OCI-LY3 (cell line): ENCODE measurements around the gene INSC.

ENCODE experiments used
- H2AFZ ChIP-seq: fragments of 200-600, 300-600 bp; shearing (Covaris generic); 2 replicates; pipeline ENCODE4 v1.6.0; 2014; ENCODE audit warnings: antibody characterized with exemption, low read depth, low read length
- H3K27ac ChIP-seq: fragments of 200-600, 300-600 bp; sonication (generic); 2 replicates; pipeline ENCODE4 v1.5.1; 2014; ENCODE audit warnings: mild to moderate bottlenecking, low read length, moderate library complexity, mixed read lengths
- H3K27me3 ChIP-seq: fragments of 200-600, 300-600 bp; sonication (generic); 2 replicates; pipeline ENCODE4 v1.6.1; 2014; ENCODE audit warnings: low read depth, low read length, mixed read lengths
- H3K36me3 ChIP-seq: fragments of 200-600, 300-600 bp; sonication (generic); replicated peaks from 2 replicates; pipeline ENCODE3; 2014; ENCODE audit warnings: low read depth, low read length, mixed read lengths
- H3K4me1 ChIP-seq: fragments of 300-600, 200-600 bp; sonication (generic); 2 replicates; pipeline ENCODE4 v1.6.1; 2014; ENCODE audit warnings: low read length, mixed read lengths
- H3K4me2 ChIP-seq: fragments of 200-600, 300-600 bp; sonication (generic); 2 replicates; pipeline ENCODE4 v1.6.1; 2014; ENCODE audit warnings: low read length, mixed read lengths
- H3K4me3 ChIP-seq: fragments of 300-600, 200-600 bp; sonication (generic); 2 replicates; pipeline ENCODE4 v1.5.1; 2014; ENCODE audit warnings: antibody characterized with exemption, mild to moderate bottlenecking, low read length, moderate library complexity
- H3K79me2 ChIP-seq: fragments of 300-600, 200-600 bp; shearing (Covaris generic); 2 replicates; pipeline ENCODE4 v1.6.1; 2014; ENCODE audit warnings: mild to moderate bottlenecking, low read length, mixed read lengths
- H3K9ac ChIP-seq: fragments of 300-600, 200-600 bp; shearing (Covaris generic); 2 replicates; pipeline ENCODE4 v1.6.0; 2014; ENCODE audit warnings: mild to moderate bottlenecking, low read length, moderate library complexity
- H3K9me3 ChIP-seq: fragments of 200-600, 300-600 bp; shearing (Covaris generic); 2 replicates; pipeline ENCODE4 v1.6.1; 2014; ENCODE audit warnings: low read length, mixed read lengths; ENCODE audit not compliant: insufficient read depth
- H4K20me1 ChIP-seq: fragments of 200-600, 300-600 bp; sonication (generic); 2 replicates; pipeline ENCODE4 v1.6.1; 2016; ENCODE audit warnings: low read length, mixed read lengths; ENCODE audit not compliant: insufficient read depth
- EZH2phosphoT487 ChIP-seq: fragments of 200-600 bp; shearing (Covaris generic); IDR thresholded peaks from 2 replicates; pipeline ENCODE4 v1.6.1; 2018; ENCODE audit warnings: antibody characterized with exemption, mixed run types, low read depth
- TF ChIP-seq, protein P1 (sequence below): fragments of 200-600, 300-600 bp; sonication (generic); IDR thresholded peaks from 2 replicates; pipeline ENCODE4 v1.5.1; 2014; ENCODE audit warnings: antibody characterized with exemption, low read length, low read depth

The INSC gene

DNA sequence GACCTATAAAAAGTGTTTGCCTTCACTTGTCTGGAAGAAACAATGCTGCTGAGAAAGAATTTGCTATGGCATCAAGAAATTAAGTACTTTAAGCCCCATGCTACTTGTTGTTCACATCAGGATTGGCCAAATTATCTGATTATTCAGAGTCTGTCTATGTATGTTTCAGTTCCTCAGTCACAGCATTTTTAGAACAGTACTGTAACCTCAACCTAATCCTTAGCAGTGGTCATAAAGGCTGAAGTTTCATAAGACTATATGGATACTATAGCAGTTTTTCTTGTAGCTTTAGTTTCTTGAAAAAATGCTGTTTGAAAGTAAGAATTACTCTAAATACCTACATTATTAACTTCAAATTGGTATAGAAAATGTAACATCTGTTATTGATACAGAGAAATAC is 153.9 kb downstream of the INSC start:
- H3K27ac ChIP-seq: no peak overlapping the region
- TF ChIP-seq, protein P1, sequence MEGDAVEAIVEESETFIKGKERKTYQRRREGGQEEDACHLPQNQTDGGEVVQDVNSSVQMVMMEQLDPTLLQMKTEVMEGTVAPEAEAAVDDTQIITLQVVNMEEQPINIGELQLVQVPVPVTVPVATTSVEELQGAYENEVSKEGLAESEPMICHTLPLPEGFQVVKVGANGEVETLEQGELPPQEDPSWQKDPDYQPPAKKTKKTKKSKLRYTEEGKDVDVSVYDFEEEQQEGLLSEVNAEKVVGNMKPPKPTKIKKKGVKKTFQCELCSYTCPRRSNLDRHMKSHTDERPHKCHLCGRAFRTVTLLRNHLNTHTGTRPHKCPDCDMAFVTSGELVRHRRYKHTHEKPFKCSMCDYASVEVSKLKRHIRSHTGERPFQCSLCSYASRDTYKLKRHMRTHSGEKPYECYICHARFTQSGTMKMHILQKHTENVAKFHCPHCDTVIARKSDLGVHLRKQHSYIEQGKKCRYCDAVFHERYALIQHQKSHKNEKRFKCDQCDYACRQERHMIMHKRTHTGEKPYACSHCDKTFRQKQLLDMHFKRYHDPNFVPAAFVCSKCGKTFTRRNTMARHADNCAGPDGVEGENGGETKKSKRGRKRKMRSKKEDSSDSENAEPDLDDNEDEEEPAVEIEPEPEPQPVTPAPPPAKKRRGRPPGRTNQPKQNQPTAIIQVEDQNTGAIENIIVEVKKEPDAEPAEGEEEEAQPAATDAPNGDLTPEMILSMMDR: no peak
- TF ChIP-seq EZH2phosphoT487: no peak

DNA sequence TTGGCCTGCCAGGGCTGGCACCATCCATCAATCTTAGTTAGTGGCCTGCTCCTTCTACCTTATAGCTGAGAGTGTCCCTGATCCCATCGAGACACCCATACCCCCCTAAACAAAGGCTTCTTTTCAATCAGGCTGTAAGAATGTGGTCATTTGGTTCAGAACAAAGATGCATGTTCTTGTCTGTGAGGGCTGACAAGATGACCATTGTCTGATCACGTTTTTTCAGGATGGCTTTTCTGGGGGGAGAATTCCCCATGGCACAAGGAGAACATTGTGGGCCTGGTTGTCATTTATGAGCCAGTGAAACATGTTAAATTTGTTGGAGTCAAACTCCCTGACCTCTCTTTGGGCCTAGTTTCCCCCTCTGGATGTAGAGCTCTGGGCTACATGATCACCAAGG is 160.4 kb downstream of the INSC start:
- TF ChIP-seq, protein P1: no peak
- no peak for TF ChIP-seq EZH2phosphoT487

More for the DNA sequence above, 153.9 kb downstream of the INSC start:
- Histone ChIP-seq H4K20me1 (no peaks in the 10 kb centered on the region), H3K27me3 (no peaks in the 10 kb centered on the region), H3K4me2 (no peak overlapping the region), H3K4me1 (no peaks in the 10 kb centered on the region), H3K9me3 (peaks cover 6% of the 10 kb centered on the region; the same call in 1 of the 2 replicates), H2AFZ (no peak overlapping the region), H3K9ac (no peak overlapping the region), H3K36me3 (no peaks in the 10 kb centered on the region), H3K4me3 (no peak overlapping the region), H3K79me2 (no peaks in the 10 kb centered on the region)

DNA sequence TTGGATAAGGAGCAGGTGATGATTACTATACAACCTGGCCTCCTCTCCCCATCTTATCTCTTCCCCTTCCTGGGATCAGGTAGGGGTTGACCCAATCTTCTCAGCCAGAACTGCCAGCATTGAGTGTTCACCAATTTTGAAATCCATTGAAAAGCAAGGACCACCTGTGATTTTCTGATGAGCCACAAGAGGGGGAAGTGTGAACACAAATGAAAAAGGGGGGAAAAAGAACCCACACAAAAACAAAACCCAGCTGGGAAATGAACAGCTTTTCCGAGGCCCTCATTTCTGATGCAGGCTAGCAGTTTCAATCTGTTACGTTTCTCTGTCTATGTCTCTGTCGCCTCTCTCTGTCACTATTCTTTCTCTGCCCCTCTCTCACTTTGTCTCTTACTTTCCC is 161.9 kb downstream of the INSC start:
- Histone ChIP-seq H2AFZ (no peak overlapping the region), H3K36me3 (no peaks in the 10 kb centered on the region), H3K79me2 (no peaks in the 10 kb centered on the region), H4K20me1 (no peaks in the 10 kb centered on the region), H3K9ac (no peak overlapping the region), H3K27ac (no peak overlapping the region), H3K4me2 (peak overlapping the region; percentile 54), H3K4me1 (peaks cover 5% of the 10 kb centered on the region), H3K4me3 (peak overlapping the region; percentile 16; the same call in 1 of the 2 replicates), H3K27me3 (no peaks in the 10 kb centered on the region; the same call in 1 of the 2 replicates), H3K9me3 (no peaks in the 10 kb centered on the region)
- TF ChIP-seq, protein P1: peak; percentile 49
- no peak for TF ChIP-seq EZH2phosphoT487

More for the DNA sequence above, 160.4 kb downstream of the INSC start:
- no peak overlapping the region for H3K27ac ChIP-seq
- no peak overlapping the region for H3K4me2 ChIP-seq
- H3K4me3 ChIP-seq: no peak overlapping the region
- H3K79me2 ChIP-seq: no peaks in the 10 kb centered on the region
- no peak overlapping the region for H3K9ac ChIP-seq
- no peaks in the 10 kb centered on the region for H3K36me3 ChIP-seq
- H2AFZ ChIP-seq: no peak overlapping the region
- peaks cover 5% of the 10 kb centered on the region for H3K4me1 ChIP-seq
- H4K20me1 ChIP-seq: no peaks in the 10 kb centered on the region
- no peaks in the 10 kb centered on the region; the same call in 1 of the 2 replicates for H3K27me3 ChIP-seq
- H3K9me3 ChIP-seq: no peaks in the 10 kb centered on the region

DNA sequence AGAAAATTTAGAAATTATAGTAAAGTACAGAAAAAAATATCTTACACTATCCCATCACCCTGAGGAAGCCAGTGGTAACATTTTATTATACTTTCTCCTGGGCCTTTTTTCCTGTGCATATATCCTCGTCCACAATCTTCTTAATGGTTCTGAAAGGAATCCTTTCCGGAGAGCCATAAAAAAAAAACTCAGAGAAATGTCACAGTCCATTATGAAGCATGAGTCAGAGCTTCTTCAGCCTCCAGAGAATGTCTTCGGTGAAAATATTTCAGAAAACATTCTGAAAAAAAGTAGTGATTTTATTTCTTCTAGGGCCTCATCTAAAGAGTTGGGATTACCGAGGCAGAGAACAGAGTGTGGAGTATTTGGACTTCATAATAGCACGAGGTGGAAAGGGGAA is 163.4 kb downstream of the INSC start:
- TF ChIP-seq, protein P1: no peak
- Histone ChIP-seq H3K36me3 (no peaks in the 10 kb centered on the region), H3K9me3 (no peaks in the 10 kb centered on the region), H3K79me2 (no peaks in the 10 kb centered on the region), H2AFZ (no peak overlapping the region), H3K4me1 (peaks cover 5% of the 10 kb centered on the region), H3K4me2 (no peak overlapping the region), H3K9ac (no peak overlapping the region), H3K27ac (no peak overlapping the region), H4K20me1 (no peaks in the 10 kb centered on the region), H3K27me3 (no peaks in the 10 kb centered on the region; the same call in 1 of the 2 replicates), H3K4me3 (no peak overlapping the region)
